Tongue (tissue), 2 donors: ENCODE results near the gene CNDP1. TPM values are rescaled to one million over a fixed set of nuclear protein-coding genes. Genes with fewer than 3 reads are reported as not detected.
A peak's percentile ranks its signal among the peaks of the same experiment; 100 is the strongest.

Experiments used
- DNase-seq: peaks from one replicate; pipeline ENCODE4 v3.0.0-alpha.2; 2015
- total RNA-seq: library from RNA; depleted of rRNA; stranded (reverse); fragments of >200 nt; gene quantifications from one replicate; pipeline ENCODE4 v1.2.3, GENCODE V29; 2014

CNDP1 gene
- total RNA-seq, 1 donor from 2014 or later = not detected

DNA sequence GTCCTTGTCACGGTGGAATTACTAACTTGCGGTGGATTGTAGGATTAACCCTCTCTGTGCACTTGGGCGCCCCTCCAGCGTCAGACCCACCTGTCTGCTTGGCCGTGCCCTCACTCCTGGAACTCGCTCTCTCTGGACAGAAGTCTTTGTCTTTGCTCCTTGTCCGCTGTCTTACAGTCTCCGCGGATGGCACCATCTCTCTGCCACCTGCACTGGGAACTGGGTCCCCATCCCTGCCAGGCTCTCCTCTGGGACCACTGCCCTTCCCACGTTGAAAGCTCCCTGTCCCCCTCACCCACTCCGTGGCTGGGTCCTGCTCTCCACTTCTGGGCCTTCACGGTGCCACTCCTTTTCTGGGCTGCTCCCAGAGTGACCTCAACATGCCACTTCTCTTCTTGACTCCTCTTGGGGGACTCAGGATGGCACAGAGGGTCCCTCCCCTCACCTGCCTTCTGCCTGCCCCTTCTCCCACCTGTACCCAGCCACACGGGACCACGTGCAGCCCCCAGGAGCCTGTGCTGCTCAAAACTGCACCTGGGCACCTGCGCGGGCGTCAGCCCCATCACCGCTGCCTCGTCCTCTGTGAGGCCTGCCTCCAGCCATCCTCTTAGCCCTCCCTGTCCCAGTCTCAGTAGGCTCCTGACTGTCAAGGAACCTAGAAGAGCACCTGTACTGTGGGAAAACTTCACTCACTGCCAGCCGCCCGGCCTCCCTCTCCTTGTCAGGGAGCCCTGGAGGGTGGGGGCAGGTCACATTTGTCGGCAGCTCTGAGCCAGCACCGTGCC, 27.0 kb upstream of the CNDP1 start:
- DNase-seq = peak; percentile 35

DNA sequence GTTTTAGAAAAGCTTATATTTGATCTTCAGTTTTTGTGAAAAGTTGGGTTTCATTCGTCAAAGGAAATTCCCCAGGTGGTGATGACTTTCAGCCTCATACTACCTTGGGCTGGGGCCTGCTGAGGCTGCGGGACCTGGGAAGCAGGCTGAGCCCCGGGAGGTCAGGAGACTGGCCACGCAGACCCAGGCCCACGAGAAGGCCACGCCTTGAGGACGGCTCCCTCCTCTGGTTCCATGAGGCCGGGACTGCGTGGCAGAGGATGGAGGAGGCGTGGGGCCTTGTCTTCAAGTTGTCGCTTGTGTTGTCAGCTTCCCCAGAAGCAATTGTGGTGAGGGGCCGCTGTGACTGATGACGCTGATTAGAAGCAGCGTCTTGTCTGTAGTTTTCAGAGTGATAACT, 26.4 kb upstream of the CNDP1 start:
- DNase-seq = no peak

GRCh38 chr18:74508366-74508765, 25.9 kb upstream of the CNDP1 start:
- DNase-seq = no peak

DNA sequence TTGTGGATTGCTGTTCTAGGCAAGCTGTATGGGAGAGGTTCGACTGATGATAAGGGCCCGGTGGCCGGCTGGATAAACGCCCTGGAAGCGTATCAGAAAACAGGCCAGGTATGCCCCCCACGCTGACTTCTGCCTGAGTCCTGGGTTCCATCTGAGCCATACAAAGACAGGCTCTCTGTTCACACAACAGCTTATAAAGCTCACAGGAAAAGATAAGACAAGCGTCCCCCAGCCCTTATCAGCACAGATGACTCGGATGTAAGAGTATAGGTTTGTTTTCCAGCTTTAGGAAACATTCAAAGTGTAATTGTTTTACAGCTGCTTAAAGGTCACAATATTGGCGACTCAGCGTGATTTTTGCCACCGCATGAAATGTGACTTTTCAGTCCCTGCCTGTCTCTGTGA, 25.5 kb upstream of the CNDP1 start:
- no peak for DNase-seq

- DNase-seq = no peak
Observed at GRCh38 chr18:74509856-74510769, 24.2 kb upstream of the CNDP1 start.

GRCh38 chr18:74510770-74511095, 23.6 kb upstream of the CNDP1 start:
- DNase-seq = no peak

- DNase-seq = no peak
Observed at GRCh38 chr18:74511823-74512222, 22.5 kb upstream of the CNDP1 start.

GRCh38 chr18:74512321-74513053, 21.8 kb upstream of the CNDP1 start:
- no peak for DNase-seq

DNA sequence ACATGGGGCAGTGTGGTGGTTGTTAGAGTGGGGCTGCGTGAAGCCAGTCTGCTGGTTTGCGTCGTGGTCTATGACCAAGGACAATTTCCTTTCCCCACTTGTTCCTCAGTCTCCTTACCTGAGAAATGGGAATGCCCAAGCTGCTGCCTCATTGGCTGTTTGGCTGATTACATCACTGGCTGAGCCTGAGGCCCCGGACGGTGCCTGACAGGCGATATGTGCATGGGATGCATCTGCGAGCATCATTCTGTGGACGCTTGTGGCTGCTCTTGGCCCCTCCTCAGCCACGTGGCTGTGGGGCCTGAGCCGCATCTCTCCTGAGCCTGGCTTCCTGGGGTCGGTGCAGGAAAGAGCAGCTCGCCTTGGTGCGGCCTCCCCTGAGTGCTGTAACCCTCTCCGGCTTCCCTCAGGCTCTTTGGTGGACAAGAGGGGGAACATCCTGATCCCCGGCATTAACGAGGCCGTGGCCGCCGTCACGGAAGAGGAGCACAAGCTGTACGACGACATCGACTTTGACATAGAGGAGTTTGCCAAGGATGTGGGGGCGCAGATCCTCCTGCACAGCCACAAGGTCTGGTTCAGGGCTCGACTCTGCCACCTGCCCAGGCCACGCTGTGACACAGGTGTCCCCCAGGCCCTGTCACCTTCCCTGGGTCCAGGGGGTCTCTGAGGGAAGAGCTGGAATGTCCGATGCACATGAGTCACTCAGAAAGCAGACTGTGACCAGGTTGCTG, 21.0 kb upstream of the CNDP1 start:
- DNase-seq = no peak

DNA sequence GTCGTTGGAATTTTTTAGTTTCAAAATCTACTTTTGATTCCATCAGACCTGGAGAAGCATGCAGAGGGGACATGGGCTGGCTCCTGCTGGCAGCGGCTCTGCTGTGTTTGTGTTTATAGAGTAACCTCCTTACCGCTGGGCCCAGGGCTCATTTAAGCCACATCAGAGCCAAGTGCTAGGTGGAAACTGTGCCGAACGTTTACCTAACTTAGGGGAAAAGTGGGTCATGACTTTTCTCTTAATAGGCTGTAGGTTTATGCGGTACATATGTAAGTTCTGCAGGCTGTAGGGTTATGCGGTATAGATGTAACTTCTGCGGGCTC, 20.5 kb upstream of the CNDP1 start:
- DNase-seq = no peak

- DNase-seq = no peak
Observed at GRCh38 chr18:74514860-74515495, 19.3 kb upstream of the CNDP1 start.

- no peak for DNase-seq
Observed at GRCh38 chr18:74515620-74516231, 18.6 kb upstream of the CNDP1 start.

DNA sequence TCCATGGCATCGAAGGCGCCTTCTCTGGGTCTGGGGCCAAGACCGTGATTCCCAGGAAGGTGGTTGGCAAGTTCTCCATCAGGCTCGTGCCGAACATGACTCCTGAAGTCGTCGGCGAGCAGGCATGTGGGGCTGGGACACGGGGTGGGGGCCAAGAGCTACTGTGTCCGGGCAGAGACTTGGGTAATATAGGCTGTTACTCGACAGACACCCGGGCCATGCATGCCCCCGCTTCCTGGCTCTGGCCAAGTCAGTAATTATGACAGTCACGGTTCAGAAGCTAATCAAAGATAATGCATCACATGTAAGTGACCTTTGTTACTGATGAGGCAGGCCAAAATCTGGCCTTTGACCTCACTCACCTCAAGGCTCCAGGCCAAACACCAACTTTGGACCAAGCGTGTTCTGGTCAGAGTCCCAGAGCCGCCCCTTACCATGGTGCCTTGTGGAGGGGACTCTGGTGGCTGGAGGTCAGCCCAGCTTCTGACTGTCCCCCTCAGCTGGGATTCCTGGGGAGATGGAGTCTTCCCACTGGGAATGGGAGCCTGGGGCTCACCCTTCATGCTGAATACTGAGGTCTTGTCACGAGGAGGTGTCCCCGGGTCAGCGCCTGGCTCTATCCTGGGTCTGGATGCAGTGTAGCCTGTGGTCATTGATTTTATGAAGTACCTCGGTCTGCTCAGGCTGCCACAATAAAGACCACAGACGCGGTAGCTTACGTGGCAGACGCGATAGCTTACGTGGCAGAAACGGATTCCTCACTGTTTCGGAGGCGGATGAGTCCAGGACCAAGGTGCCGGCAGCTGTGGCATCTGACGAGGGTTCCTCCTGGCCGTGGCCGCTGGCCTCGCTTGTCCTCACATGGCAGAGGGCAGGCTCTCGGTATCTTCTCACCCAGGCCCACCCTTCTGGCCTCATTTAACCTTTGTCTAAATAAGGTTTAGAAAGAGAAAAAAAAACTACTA, 17.7 kb upstream of the CNDP1 start:
- DNase-seq = no peak

GRCh38 chr18:74517236-74517630, 17.1 kb upstream of the CNDP1 start:
- no peak for DNase-seq

DNA sequence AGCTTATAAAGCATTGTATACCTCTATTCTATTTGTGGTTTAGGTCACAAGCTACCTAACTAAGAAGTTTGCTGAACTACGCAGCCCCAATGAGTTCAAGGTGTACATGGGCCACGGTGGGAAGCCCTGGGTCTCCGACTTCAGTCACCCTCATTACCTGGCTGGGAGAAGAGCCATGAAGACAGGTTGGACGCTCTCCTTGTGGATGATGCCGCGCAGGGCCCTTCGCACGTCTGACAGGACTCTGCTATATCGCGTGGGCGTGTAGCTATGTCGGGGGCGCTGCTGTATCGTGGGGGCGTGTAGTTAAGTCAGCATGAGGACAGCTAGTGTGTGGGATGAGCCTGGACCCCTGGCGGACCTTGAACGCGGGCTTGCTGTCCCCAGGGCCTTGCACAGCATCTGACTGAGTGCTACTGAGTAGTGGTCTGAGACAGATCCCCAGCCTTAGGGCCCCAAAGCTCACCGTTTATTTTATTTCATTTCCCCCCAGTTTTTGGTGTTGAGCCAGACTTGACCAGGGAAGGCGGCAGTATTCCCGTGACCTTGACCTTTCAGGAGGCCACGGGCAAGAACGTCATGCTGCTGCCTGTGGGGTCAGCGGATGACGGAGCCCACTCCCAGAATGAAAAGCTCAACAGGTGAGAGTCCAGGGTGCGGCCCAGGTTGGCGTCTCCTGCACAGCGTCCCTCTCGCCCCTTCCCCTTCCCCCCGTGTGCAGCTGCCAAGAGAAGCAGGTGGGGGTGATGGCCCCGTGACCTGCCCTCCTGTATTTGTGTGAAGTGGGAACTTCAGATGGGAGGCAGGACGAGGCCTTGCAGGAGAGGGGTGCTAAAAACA, 15.6 kb upstream of the CNDP1 start:
- DNase-seq = no peak

DNA sequence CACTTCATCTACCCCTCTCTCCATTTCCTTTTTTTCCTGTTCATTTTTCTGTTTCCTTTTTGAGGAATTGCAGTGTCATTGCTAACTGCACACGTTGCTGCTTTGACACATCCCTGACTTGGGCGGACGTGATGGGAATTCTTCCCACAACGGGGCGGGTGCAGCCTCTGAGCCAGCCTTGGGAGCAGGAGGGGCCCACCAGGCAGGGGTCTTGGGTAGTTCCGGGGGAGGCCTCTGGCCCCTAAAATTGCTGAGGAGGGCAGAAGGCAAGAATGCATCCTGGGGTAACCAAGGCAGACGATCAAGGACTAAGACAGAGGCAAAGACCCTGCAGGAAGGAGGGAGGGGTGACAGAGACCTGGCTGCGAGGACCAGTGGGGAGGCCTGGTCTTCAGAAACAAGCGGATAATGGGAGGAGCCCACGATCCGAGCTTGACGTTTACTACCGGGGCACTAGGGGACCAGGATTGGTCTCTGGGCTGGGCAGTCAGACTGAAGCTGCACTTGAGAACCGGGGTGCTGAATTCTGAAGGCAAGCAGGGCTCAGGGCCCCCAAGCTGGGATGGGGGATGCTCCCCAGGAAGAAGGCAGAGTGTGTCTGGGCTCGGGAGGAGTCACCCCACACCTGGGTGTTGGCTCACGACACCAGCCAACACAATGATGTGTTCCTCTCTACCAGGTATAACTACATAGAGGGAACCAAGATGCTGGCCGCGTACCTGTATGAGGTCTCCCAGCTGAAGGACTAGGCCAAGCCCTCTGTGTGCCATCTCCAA, 14.8 kb upstream of the CNDP1 start:
- DNase-seq = no peak

- DNase-seq = no peak
Observed at GRCh38 chr18:74520096-74520833, 14.0 kb upstream of the CNDP1 start.
